K562 (cell line): Measurements from ENCODE around the gene FABP3. TPM values are rescaled to one million over a fixed set of nuclear protein-coding genes. Genes with fewer than 3 reads are reported as not detected.

Experiments used
- CCNT2 ChIP-seq: IDR thresholded peaks from 2 replicates; pipeline ENCODE4 v1.6.1; 2011; ENCODE audit warnings: borderline replicate concordance, low read depth, mild to moderate bottlenecking, moderate library complexity, mixed read lengths, low read length; ENCODE audit not compliant: insufficient read length; ENCODE audit errors: extremely low read depth
- CTBP1 ChIP-seq: fragments of 450-650 bp; IDR thresholded peaks from 2 replicates; pipeline ENCODE4 v1.6.1; 2016; ENCODE audit warnings: borderline replicate concordance
- DDX20 ChIP-seq: fragments of 450-650 bp; IDR thresholded peaks from 2 replicates; pipeline ENCODE4 v1.6.1; 2016; ENCODE audit warnings: missing genetic modification characterization, low read depth, mild to moderate bottlenecking, missing compliant biosample characterization, moderate library complexity
- EP400 ChIP-seq: fragments of 450-650 bp; IDR thresholded peaks from 2 replicates; pipeline ENCODE4 v1.6.1; 2017; ENCODE audit warnings: antibody characterized with exemption, mild to moderate bottlenecking, moderate library complexity
- FOSL1 ChIP-seq: fragments of 200-800 bp; sonication (Bioruptor generic); conservative IDR thresholded peaks from 2 replicates; pipeline ENCODE4 v1.6.1; 2016; ENCODE audit warnings: missing genetic modification characterization, missing compliant biosample characterization
- GABPB1 ChIP-seq: sonication (generic); formaldehyde crosslinking; IDR thresholded peaks from 2 replicates; pipeline ENCODE4 v1.8.0; 2022; ENCODE audit warnings: mild to moderate bottlenecking, missing genetic modification reagents
- HBP1 ChIP-seq: fragments of 450-650 bp; formaldehyde crosslinking; IDR thresholded peaks from 2 replicates; pipeline ENCODE4 v1.4.0; 2022; ENCODE audit warnings: missing genetic modification characterization
- HMG20A ChIP-seq: fragments of 450-650 bp; formaldehyde crosslinking; conservative IDR thresholded peaks from 2 replicates; pipeline ENCODE4 v1.4.0; 2020; ENCODE audit warnings: mild to moderate bottlenecking, mixed read lengths
- IRF2 ChIP-seq: sonication (generic); formaldehyde crosslinking; IDR thresholded peaks from 2 replicates; pipeline ENCODE4 v1.8.1; 2022; ENCODE audit warnings: mild to moderate bottlenecking, missing genetic modification reagents
- KLF13 ChIP-seq: fragments of 450-650 bp; IDR thresholded peaks from 2 replicates; pipeline ENCODE4 v1.6.1; 2016; ENCODE audit warnings: missing genetic modification characterization, low read depth, mild to moderate bottlenecking, missing compliant biosample characterization, moderate library complexity, borderline replicate concordance
- MED1 ChIP-seq: sonication (generic); formaldehyde crosslinking; IDR thresholded peaks from 2 replicates; pipeline ENCODE4 v1.8.1; 2023; ENCODE audit warnings: missing genetic modification reagents, borderline replicate concordance
- NR2C2 ChIP-seq, 2 experiments: fragments of 200-800 bp in 1 of 2; sonication (Bioruptor generic) in 1 of 2; sonication (generic) in 1 of 2; formaldehyde crosslinking in 1 of 2; IDR thresholded peaks; 2 replicates each; pipeline versions ENCODE4 v1.6.1 to v1.8.0; 2016 to 2022; ENCODE audit warnings: mild to moderate bottlenecking in 1 of 2, missing compliant biosample characterization in 1 of 2, missing genetic modification characterization in 1 of 2, missing genetic modification reagents in 1 of 2
- SAFB2 ChIP-seq: fragments of 200-400 bp; formaldehyde crosslinking; IDR thresholded peaks from 2 replicates; pipeline ENCODE4 v1.6.1; 2018; ENCODE audit warnings: borderline replicate concordance, low read length, low read depth, moderate library complexity; ENCODE audit not compliant: severe bottlenecking
- TAL1 ChIP-seq: fragments of 450-650 bp; IDR thresholded peaks from 2 replicates; pipeline ENCODE4 v1.6.1; 2016; ENCODE audit warnings: mild to moderate bottlenecking
- TFE3 ChIP-seq: fragments of 450-650 bp; formaldehyde crosslinking; IDR thresholded peaks from 2 replicates; pipeline ENCODE4 v1.4.0; 2020; ENCODE audit warnings: mild to moderate bottlenecking, mixed read lengths
- ZC3H8 ChIP-seq: fragments of 450-650 bp; IDR thresholded peaks from 2 replicates; pipeline ENCODE4 v1.6.1; 2017
- polyA plus RNA-seq, 8 experiments: library from polyadenylated mRNA; depleted of rRNA in 4 of 8; stranded (reverse) in 5 of 8; unstranded in 3 of 8; fragments of >200 nt; fragmentation: Nextera tagmentation in 2 of 8; fragmentation: Illumina TruSeq in 1 of 8; extraction: Ambion mirVana in 2 of 8; extraction: Trizol in 1 of 8; gene quantifications; 2 replicates each; pipeline versions ENCODE4 v1.2.1 to v1.2.3, GENCODE V29; 2011 to 2014; ENCODE audit warnings: inconsistent platforms in 1 of 8, missing spikeins in 1 of 8
- total RNA-seq, 7 experiments: library from RNA; depleted of rRNA in 6 of 7; stranded (reverse); fragments of >200 nt in 6 of 7; fragmentation: Illumina TruSeq in 2 of 7; extraction: Trizol in 2 of 7; gene quantifications; 2 replicates each; pipeline versions ENCODE4 v1.2.1 to v1.2.3, GENCODE V29; 2011 to 2021; ENCODE audit warnings: low replicate concordance in 1 of 7
- TF ChIP-seq, protein P1 (sequence below), 2 experiments: fragments of 450-650 bp in 1 of 2; sonication (generic) in 1 of 2; formaldehyde crosslinking in 1 of 2; IDR thresholded peaks in 1 of 2; conservative IDR thresholded peaks in 1 of 2; 2 replicates each; pipeline versions ENCODE4 v1.6.1 to v1.8.1; 2016 to 2023; ENCODE audit warnings: mild to moderate bottlenecking in 2 of 2, moderate library complexity in 2 of 2, inconsistent platforms in 1 of 2, missing genetic modification reagents in 1 of 2
- TF ChIP-seq, protein P2 (sequence below): fragments of 450-650 bp; conservative IDR thresholded peaks from 2 replicates; pipeline ENCODE4 v1.6.1; 2016; ENCODE audit warnings: missing genetic modification characterization, low read depth, mild to moderate bottlenecking, missing compliant biosample characterization, moderate library complexity
- TF ChIP-seq, protein P3 (sequence below): IDR thresholded peaks from 3 replicates; pipeline ENCODE4 v1.6.1; 2011; ENCODE audit warnings: borderline replicate concordance, mild to moderate bottlenecking; ENCODE audit not compliant: insufficient read length, insufficient read depth

Gene FABP3
- total and polyA plus RNA-seq, 9 of the 15 experiments (the other 6 are each of a cell fraction or from before 2014, with no cell fraction given): 0.22 TPM; not detected in 8

DNA sequence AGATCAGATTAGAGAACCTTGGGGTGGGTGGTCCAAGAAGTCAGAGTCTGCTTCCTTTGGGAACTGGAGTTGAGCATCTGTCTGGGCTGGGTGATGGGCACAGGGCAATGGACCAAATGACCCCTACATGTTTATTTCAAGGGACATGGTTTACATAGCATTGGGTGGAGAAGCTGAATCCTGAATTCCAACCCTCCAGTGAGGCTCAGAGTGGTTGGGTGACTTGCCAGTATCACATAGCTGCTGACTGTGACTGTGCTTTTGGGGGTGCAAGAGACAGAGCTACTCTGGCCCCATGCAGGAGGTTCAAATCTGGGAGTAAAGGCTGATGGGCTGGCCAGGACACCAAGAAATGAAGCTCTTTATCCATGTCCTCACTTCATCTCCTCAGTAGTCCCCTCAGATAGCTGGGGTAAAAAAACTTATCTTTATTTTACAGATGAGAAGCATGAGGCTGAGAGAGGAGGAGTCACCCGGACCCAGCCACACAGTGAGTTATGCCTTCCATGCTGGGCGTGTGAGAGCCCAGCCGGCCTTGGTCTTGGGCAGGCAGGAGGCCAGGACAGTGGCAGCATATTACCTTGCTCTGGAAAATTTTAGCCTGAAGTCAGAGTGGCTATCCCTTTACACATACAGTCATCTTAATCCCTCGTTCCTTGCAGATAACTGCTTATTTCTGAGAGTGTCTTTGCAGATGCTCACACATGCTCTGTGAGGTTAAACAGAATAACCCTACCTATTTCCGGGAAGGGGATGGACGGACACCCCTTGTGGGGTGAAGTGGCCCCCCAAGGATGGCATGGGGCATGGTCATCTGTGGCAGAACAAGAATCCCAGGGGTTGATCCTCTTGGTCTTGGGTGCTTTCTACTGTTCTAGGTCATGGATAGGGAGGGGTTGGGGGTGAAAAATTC lies 37.3 kb upstream of the FABP3 start (continued):
- TF ChIP-seq HBP1 (CRISPR knock-in tag) (no peak), NR2C2 (CRISPR knock-in tag; IDR thresholded peaks at IDR 0.05) (no peak), NR2C2 (tag; IDR thresholded peaks at IDR 0.05) (no peak), MED1 (CRISPR knock-in tag) (no peak), TAL1 (peak; percentile 63; the same call in 1 of the 2 replicates), HMG20A (CRISPR knock-in tag) (no peak), IRF2 (CRISPR knock-in tag) (no peak), TFE3 (no peak), SAFB2 (no peak), DDX20 (tag) (no peak), EP400 (no peak), FOSL1 (tag) (no peak), KLF13 (no peak), ZC3H8 (no peak), CCNT2 (no peak), CTBP1 (no peak), GABPB1 (CRISPR knock-in tag) (no peak)
- TF ChIP-seq, protein P1, sequence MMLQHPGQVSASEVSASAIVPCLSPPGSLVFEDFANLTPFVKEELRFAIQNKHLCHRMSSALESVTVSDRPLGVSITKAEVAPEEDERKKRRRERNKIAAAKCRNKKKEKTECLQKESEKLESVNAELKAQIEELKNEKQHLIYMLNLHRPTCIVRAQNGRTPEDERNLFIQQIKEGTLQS (IDR thresholded peaks at IDR 0.05): no peak
- TF ChIP-seq, protein P1 (CRISPR knock-in tag; conservative IDR thresholded peaks at IDR 0.05): no peak
- TF ChIP-seq, protein P2, sequence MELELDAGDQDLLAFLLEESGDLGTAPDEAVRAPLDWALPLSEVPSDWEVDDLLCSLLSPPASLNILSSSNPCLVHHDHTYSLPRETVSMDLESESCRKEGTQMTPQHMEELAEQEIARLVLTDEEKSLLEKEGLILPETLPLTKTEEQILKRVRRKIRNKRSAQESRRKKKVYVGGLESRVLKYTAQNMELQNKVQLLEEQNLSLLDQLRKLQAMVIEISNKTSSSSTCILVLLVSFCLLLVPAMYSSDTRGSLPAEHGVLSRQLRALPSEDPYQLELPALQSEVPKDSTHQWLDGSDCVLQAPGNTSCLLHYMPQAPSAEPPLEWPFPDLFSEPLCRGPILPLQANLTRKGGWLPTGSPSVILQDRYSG (tag): 0 out of 2 replicates have a peak, but pooled peaks have one; percentile 61
- TF ChIP-seq, protein P3, sequence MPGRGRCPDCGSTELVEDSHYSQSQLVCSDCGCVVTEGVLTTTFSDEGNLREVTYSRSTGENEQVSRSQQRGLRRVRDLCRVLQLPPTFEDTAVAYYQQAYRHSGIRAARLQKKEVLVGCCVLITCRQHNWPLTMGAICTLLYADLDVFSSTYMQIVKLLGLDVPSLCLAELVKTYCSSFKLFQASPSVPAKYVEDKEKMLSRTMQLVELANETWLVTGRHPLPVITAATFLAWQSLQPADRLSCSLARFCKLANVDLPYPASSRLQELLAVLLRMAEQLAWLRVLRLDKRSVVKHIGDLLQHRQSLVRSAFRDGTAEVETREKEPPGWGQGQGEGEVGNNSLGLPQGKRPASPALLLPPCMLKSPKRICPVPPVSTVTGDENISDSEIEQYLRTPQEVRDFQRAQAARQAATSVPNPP: no peak
